Breast epithelium (tissue), 4 donors: ENCODE data around the gene ETFB. TPM values are rescaled to one million over a fixed set of nuclear protein-coding genes. Genes with fewer than 3 reads are reported as not detected.

Source experiments
- DNase-seq, 2 donors: peaks; one replicate each; pipeline ENCODE4 v3.0.0-alpha.2; 2019; ENCODE audit warnings: low spot score in 2 of 2
- H3K27ac ChIP-seq, 2 donors: fragments of 200-600 bp; sonication (generic) in 1 of 2; one replicate each; pipeline ENCODE4 v1.5.1; 2016 to 2019; ENCODE audit warnings: mild to moderate bottlenecking in 1 of 2
- H3K27me3 ChIP-seq, 2 donors: fragments of 200-600 bp; sonication (generic) in 1 of 2; one replicate each; pipeline versions ENCODE4 v1.5.1 to v1.6.0; 2017 to 2019; ENCODE audit warnings: control low read depth in 1 of 2, mild to moderate bottlenecking in 1 of 2
- H3K36me3 ChIP-seq: fragments of 200-600 bp; one replicate; pipeline ENCODE4 v1.5.1; 2019
- H3K4me1 ChIP-seq, 2 donors: fragments of 200-600 bp; sonication (generic); one replicate each; pipeline ENCODE4 v1.5.1; 2016 to 2019; ENCODE audit warnings: control low read depth in 1 of 2
- H3K4me3 ChIP-seq, 3 donors: fragments of 200-600 bp; sonication (generic); 1 replicate in 2 of 3; 2 replicates in 1 of 3; pipeline ENCODE4 v1.5.1; 2016 to 2019; ENCODE audit warnings: mild to moderate bottlenecking in 3 of 3, moderate library complexity in 2 of 3
- H3K9me3 ChIP-seq, 2 donors: fragments of 200-600 bp; sonication (generic) in 1 of 2; one replicate each; pipeline ENCODE4 v1.5.1; 2016 to 2019; ENCODE audit warnings: control low read depth in 1 of 2
- POLR2A ChIP-seq: fragments of 450-650 bp; IDR thresholded peaks from one replicate; pipeline ENCODE4 v1.6.1; 2016; ENCODE audit warnings: antibody characterized with exemption, mild to moderate bottlenecking, moderate library complexity
- POLR2AphosphoS5 ChIP-seq, 3 donors: sonication (generic); formaldehyde crosslinking; IDR thresholded peaks; one replicate each; pipeline ENCODE4 v1.6.1; 2017; ENCODE audit warnings: antibody characterized with exemption in 3 of 3
- intact Hi-C: fragments of 100-400 bp; cut with DNase I; formaldehyde crosslinking; loops from one replicate; pipeline ENCODE4 v1.15.1; 2023; ENCODE audit warnings: low total_unique reads
- total RNA-seq, 3 donors: library from RNA; depleted of rRNA; stranded (reverse); fragments of >200 nt; gene quantifications; one replicate each; pipeline ENCODE4 v1.1.0, GENCODE V29; 2016
- TF ChIP-seq, protein P1 (sequence below), 3 donors: fragments of 450-650 bp; IDR thresholded peaks; one replicate each; pipeline ENCODE4 v1.5.1; 2016 to 2017; ENCODE audit warnings: antibody characterized with exemption in 3 of 3, mild to moderate bottlenecking in 3 of 3, moderate library complexity in 3 of 3

The ETFB gene
- total RNA-seq, 3 donors from 2014 or later: 60.7 to 214 (median 88.5) TPM

DNA sequence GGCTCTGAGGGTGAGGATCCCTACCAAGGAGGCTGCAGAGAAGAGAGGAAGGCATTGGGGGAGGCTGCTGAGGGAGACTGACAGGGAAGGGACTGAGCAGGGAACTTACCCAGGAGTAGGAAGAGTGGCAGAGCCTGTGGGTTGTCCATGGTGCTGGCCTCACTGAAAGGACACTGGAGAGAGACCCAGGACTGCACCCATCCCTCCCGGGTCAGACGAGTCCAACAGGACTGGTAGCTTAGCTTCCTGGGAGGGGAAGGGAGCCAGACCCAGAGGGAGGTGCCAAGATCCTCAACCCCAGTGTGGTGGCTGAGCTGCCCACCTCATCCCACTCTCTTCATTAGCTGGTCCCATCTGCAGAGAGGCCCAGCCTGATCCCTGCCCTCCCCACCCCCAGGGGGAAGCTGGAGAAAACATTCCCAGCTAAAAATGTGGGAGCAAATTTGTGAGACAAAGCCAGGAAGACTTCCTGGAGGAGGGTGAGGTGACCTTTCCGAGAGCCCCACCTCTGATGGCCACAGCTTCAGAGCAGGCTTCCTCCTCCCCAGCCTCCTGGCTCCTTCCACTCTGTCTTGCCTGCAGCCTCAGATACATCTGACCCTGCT lies 24.1 kb downstream of the ETFB start, which contains the start of gene VSIG10L:
Gene VSIG10L (minus strand): TSS at position 164 of the 605 bp plus-strand sequence. CDS start 15 bp downstream, at position 149.
- Histone ChIP-seq H3K4me3 (no peak within 1 kb of the TSS), H3K27ac (peak within 1 kb of the TSS in 1 of 2 donors; percentile 12), H3K36me3 (no peaks in the 10 kb centered on the region), H3K4me1 (no peaks in the 10 kb centered on the region), H3K9me3 (no peaks in the 10 kb centered on the region), H3K27me3 (no peaks in the 10 kb centered on the region)
- intact Hi-C loops: no loop called here
- TF ChIP-seq POLR2A (no peak), POLR2AphosphoS5 (IDR thresholded peaks at IDR 0.05) (no peak)
- TF ChIP-seq, protein P1, sequence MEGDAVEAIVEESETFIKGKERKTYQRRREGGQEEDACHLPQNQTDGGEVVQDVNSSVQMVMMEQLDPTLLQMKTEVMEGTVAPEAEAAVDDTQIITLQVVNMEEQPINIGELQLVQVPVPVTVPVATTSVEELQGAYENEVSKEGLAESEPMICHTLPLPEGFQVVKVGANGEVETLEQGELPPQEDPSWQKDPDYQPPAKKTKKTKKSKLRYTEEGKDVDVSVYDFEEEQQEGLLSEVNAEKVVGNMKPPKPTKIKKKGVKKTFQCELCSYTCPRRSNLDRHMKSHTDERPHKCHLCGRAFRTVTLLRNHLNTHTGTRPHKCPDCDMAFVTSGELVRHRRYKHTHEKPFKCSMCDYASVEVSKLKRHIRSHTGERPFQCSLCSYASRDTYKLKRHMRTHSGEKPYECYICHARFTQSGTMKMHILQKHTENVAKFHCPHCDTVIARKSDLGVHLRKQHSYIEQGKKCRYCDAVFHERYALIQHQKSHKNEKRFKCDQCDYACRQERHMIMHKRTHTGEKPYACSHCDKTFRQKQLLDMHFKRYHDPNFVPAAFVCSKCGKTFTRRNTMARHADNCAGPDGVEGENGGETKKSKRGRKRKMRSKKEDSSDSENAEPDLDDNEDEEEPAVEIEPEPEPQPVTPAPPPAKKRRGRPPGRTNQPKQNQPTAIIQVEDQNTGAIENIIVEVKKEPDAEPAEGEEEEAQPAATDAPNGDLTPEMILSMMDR (IDR thresholded peaks at IDR 0.05): no peak
- DNase-seq: no peak

DNA sequence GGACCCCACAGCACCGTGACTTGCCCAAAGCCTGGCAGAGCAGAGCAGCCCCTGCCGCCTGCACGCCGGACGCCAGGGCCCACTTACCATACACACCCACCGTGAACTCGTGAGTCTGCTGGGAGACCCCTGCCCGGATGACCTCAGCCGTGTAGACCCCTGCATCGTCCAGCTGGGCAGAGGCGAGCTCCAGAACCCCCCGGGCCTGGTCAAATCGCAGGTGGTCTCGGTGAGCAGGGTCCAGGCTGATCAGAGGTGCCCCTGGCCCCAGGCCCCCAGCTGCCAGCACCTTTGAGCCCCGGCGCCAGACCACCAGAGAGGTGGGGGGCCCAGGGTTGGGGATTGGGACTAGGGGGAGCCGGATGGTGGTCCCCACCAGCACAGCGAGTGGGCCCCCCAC lies 25.1 kb downstream of the ETFB start:
- DNase-seq: no peak
- Histone ChIP-seq H3K27ac (no peak overlapping the region), H3K4me1 (no peaks in the 10 kb centered on the region), H3K27me3 (no peaks in the 10 kb centered on the region), H3K9me3 (no peaks in the 10 kb centered on the region), H3K36me3 (no peaks in the 10 kb centered on the region), H3K4me3 (no peak overlapping the region)
- TF ChIP-seq POLR2A: no peak
- no peak for TF ChIP-seq POLR2AphosphoS5 (IDR thresholded peaks at IDR 0.05)
- TF ChIP-seq, protein P1 (IDR thresholded peaks at IDR 0.05): no peak
- intact Hi-C loops: no loop called here

DNA sequence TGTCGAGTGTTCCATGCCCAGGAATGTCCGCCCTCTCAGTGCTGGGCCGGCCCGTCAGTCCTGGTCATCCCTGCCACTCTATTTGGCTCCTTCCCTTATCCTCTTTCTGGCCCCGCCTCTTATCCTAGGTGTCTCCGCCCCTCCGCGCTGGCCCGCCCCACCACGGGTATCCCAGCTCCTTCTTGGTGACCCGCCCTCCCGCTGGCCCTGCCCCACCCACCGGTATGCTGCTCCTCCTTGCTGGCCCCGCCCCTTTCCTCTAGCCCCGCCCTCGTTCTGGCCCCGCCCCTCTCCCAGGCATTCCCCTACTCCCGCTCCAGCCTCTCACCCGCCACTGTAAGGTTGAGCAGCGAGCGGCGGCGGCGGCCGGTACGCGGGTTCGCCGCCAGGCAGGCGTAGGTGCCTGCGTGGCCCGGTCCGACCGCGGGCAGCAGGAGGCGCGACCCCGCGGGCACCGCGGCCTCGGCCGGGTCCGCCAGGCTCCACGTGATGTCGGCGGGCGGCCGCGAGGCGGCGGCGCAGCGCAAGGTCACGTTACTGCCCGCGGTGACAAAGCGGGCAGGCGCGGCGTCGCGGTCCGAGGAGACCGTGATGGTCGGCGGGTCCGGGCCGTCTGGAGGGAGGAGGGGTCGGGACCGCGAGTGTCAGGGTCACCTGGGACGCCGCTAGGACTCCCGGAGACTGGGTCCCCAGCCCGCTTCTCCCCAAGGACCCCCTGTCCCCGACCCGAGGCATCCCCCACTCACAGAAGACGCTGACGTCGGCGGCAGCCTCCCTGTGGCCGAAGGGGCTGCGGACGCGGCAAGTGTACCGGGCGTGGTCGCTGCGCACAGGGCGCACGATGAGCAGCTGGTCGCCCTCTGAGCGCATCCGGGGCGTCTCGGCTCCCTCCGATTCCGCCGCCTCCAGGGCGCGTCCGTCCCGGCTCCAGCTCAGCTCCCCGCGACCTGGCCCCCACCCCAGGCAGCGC lies 26.2 kb downstream of the ETFB start:
- H3K27ac ChIP-seq: peak overlapping the region; percentile 30 to 82
- intact Hi-C loops: no loop called here
- no peaks in the 10 kb centered on the region for H3K36me3 ChIP-seq
- no peaks in the 10 kb centered on the region for H3K9me3 ChIP-seq
- TF ChIP-seq, protein P1 (IDR thresholded peaks at IDR 0.05): peak in 2 of 3 donors; percentile 18 to 61
- no peak for TF ChIP-seq POLR2A
- TF ChIP-seq POLR2AphosphoS5 (IDR thresholded peaks at IDR 0.05): peak in 1 of 3 donors; percentile 42
- peak; percentile 97 to 99 for DNase-seq
- H3K4me1 ChIP-seq: no peaks in the 10 kb centered on the region
- no peaks in the 10 kb centered on the region for H3K27me3 ChIP-seq
- H3K4me3 ChIP-seq: peak overlapping the region; percentile 49 to 80 (median 67)

DNA sequence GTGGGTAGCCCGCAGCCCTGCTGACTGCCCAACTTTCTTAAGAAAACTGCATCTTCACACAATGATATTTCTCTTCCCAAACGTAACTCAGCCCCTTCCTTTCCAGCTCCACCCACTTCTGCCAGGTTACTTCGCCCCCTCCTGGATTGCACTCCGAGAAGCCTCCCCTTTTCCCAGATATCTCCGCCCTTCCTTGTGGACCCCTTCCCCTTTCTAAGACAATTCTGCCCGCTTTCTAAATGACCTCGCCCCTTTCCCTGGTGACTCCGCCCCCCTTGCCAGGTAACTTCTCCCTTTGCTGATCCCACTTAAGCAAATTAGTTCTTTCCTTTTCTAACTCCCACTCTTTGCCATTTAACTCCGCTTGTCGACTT lies 26.9 kb downstream of the ETFB start:
- Histone ChIP-seq H3K36me3 (no peaks in the 10 kb centered on the region), H3K4me1 (no peaks in the 10 kb centered on the region), H3K27ac (peak overlapping the region; percentile 45 to 82), H3K4me3 (peak overlapping the region; percentile 49 to 80 (median 67)), H3K9me3 (no peaks in the 10 kb centered on the region), H3K27me3 (no peaks in the 10 kb centered on the region)
- intact Hi-C loops: no loop called here
- TF ChIP-seq POLR2A (no peak), POLR2AphosphoS5 (IDR thresholded peaks at IDR 0.05) (no peak)
- TF ChIP-seq, protein P1 (IDR thresholded peaks at IDR 0.05): no peak
- DNase-seq: peak in 1 of 2 donors; percentile 23
